Natural killer cell (primary cell): ENCODE results near the gene LRRC17. TPM values are rescaled to one million over a fixed set of nuclear protein-coding genes. Genes with fewer than 3 reads are reported as not detected.
"Not testable (repeated sequence)": the region's sequence is repeated elsewhere in the genome, so short reads cannot be mapped to it uniquely, and the experiment has no call there.

Source experiments
- ATAC-seq, 3 donors: fragments of 150-1000 bp in 2 of 3; fragments of 200-7000 bp in 1 of 3; cut with Tn5 transposase; 1 replicate in 1 of 3; 2 replicates in 2 of 3; pipeline ENCODE4 v1.10.0; 2021; ENCODE audit warnings: mild to moderate bottlenecking in 2 of 3, moderate library complexity in 2 of 3
- DNase-seq, 2 donors: peaks; one replicate each; pipeline versions ENCODE4 v3.0.0 to v3.0.0-alpha.2; 2013 to 2021; ENCODE audit warnings: mixed read lengths in 1 of 2
- H3K27ac ChIP-seq: one replicate; pipeline ENCODE4 v1.5.1; 2013; ENCODE audit warnings: mild to moderate bottlenecking, low read length
- H3K27me3 ChIP-seq: one replicate; pipeline ENCODE4 v1.6.1; 2013; ENCODE audit warnings: low read length; ENCODE audit not compliant: control insufficient read depth, insufficient read depth
- H3K36me3 ChIP-seq: one replicate; pipeline ENCODE4 v1.6.1; 2013; ENCODE audit warnings: low read length; ENCODE audit not compliant: control insufficient read depth, insufficient read depth
- H3K4me1 ChIP-seq: one replicate; pipeline ENCODE4 v1.6.1; 2013; ENCODE audit warnings: low read length; ENCODE audit not compliant: control insufficient read depth, insufficient read depth
- H3K4me3 ChIP-seq: one replicate; pipeline ENCODE4 v1.5.1; 2013; ENCODE audit warnings: low read length
- H3K9me3 ChIP-seq: one replicate; pipeline ENCODE4 v1.6.1; 2013; ENCODE audit warnings: low read length; ENCODE audit not compliant: control insufficient read depth, insufficient read depth
- H3K27ac Mint-ChIP-seq, 2 donors: one replicate each; pipeline ENCODE4 v1.8.0; 2022; ENCODE audit warnings: mild to moderate bottlenecking in 2 of 2, mixed read lengths in 2 of 2, moderate library complexity in 1 of 2
- H3K27me3 Mint-ChIP-seq, 2 donors: one replicate each; pipeline ENCODE4 v1.8.0; 2022; ENCODE audit warnings: low read depth in 2 of 2, mixed read lengths in 2 of 2
- H3K36me3 Mint-ChIP-seq: one replicate; pipeline ENCODE4 v1.8.0; 2022; ENCODE audit warnings: mixed read lengths
- H3K4me1 Mint-ChIP-seq, 2 donors: one replicate each; pipeline ENCODE4 v1.8.0; 2022; ENCODE audit warnings: mixed read lengths in 2 of 2
- H3K4me3 Mint-ChIP-seq: one replicate; pipeline ENCODE4 v1.8.0; 2022; ENCODE audit warnings: mild to moderate bottlenecking, moderate library complexity, mixed read lengths
- H3K9me3 Mint-ChIP-seq, 2 donors: one replicate each; pipeline ENCODE4 v1.8.0; 2022; ENCODE audit warnings: mixed read lengths in 2 of 2
- CTCF ChIP-seq: fragments of 200-600 bp; IDR thresholded peaks from one replicate; pipeline ENCODE4 v1.8.0; 2022; ENCODE audit warnings: antibody characterized with exemption
- WGBS: methylation state at CpG from one replicate; pipeline ENCODE4 v1.1.7; 2013; ENCODE audit warnings: missing lambda C conversion rate; ENCODE audit not compliant: insufficient coverage; 5-methylcytosine and 5-hydroxymethylcytosine counted together
- intact Hi-C: fragments of 100-400 bp; cut with micrococcal nuclease; formaldehyde crosslinking; loops from one replicate; pipeline ENCODE4 v1.14.2; 2022
- total RNA-seq, 4 donors: library from RNA; stranded (reverse); fragments of 120-200 nt in 1 of 4; gene quantifications; one replicate each; pipeline versions ENCODE4 v1.2.3 to v1.2.4, GENCODE V29; 2013 to 2022

LRRC17 gene
- total RNA-seq, 3 donors from 2014 or later (not counting 1 experiment from before 2014, with no cell fraction given): 0.63 TPM; not detected in 2

- Mint-ChIP-seq H3K36me3 (no peaks in the 10 kb centered on the region), H3K4me3 (no peak overlapping the region), H3K4me1 (no peaks in the 10 kb centered on the region), H3K27ac (no peak overlapping the region), H3K27me3 (peaks cover 6 to 7% of the 10 kb centered on the region in 2 donors), H3K9me3 (no peaks in the 10 kb centered on the region)
- TF ChIP-seq CTCF: no peak
- Histone ChIP-seq H3K4me3 (no peak overlapping the region), H3K27ac (no peak overlapping the region), H3K9me3 (no peaks in the 10 kb centered on the region), H3K4me1 (no peaks in the 10 kb centered on the region), H3K27me3 (no peaks in the 10 kb centered on the region), H3K36me3 (no peaks in the 10 kb centered on the region)
- ATAC-seq (no peak), DNase-seq (no peak)
- 86% methylated on average over 8 of the region's 8 CpGs for WGBS
- intact Hi-C loops: no loop called here
These were observed 63.1 kb downstream of the LRRC17 start for GRCh38 chr7:102975854-102976253.

- H3K4me3 Mint-ChIP-seq: no peak overlapping the region
- intact Hi-C loops: no loop called here
- no peaks in the 10 kb centered on the region for H3K4me1 Mint-ChIP-seq
These were observed 63.7 kb downstream of the LRRC17 start for GRCh38 chr7:102976493-102976892.

GRCh38 chr7:102977586-102977985 lies 64.8 kb downstream of the LRRC17 start:
- ATAC-seq, intact Hi-C loops, H3K4me1 Mint-ChIP-seq, H3K4me3 Mint-ChIP-seq, H3K27me3 Mint-ChIP-seq, H3K4me3 ChIP-seq, H3K9me3 ChIP-seq, H3K36me3 ChIP-seq, DNase-seq, H3K9me3 Mint-ChIP-seq, H3K27ac ChIP-seq, H3K4me1 ChIP-seq, H3K27me3 ChIP-seq, H3K36me3 Mint-ChIP-seq, H3K27ac Mint-ChIP-seq: not testable (repeated sequence)
- WGBS: 96% methylated on average over 2 of the region's 4 CpGs

More at GRCh38 chr7:102976493-102976892, 63.7 kb downstream of the LRRC17 start:
- Mint-ChIP-seq H3K27ac (no peak overlapping the region), H3K9me3 (no peaks in the 10 kb centered on the region), H3K27me3 (peaks cover 6 to 7% of the 10 kb centered on the region in 2 donors), H3K36me3 (no peaks in the 10 kb centered on the region)
- DNase-seq (no peak), ATAC-seq (no peak)
- Histone ChIP-seq H3K4me1 (no peaks in the 10 kb centered on the region), H3K36me3 (no peaks in the 10 kb centered on the region), H3K27ac (no peak overlapping the region), H3K9me3 (no peaks in the 10 kb centered on the region), H3K27me3 (no peaks in the 10 kb centered on the region), H3K4me3 (no peak overlapping the region)
- TF ChIP-seq CTCF: no peak
- WGBS: 93% methylated on average over 8 of the region's 8 CpGs

GRCh38 chr7:102978284-102978683 lies 65.5 kb downstream of the LRRC17 start:
- H3K9me3 ChIP-seq: no peaks in the 10 kb centered on the region
- Mint-ChIP-seq H3K27ac (no peak overlapping the region), H3K4me3 (no peak overlapping the region), H3K36me3 (no peaks in the 10 kb centered on the region), H3K4me1 (no peaks in the 10 kb centered on the region), H3K9me3 (no peaks in the 10 kb centered on the region), H3K27me3 (peaks cover 6 to 7% of the 10 kb centered on the region in 2 donors)
- 77% methylated on average over 6 of the region's 6 CpGs for WGBS
- no peak overlapping the region for H3K4me3 ChIP-seq
- H3K4me1 ChIP-seq: no peaks in the 10 kb centered on the region
- no peak overlapping the region for H3K27ac ChIP-seq
- no peaks in the 10 kb centered on the region for H3K36me3 ChIP-seq
- DNase-seq: no peak
- intact Hi-C loops: no loop called here
- ATAC-seq: no peak
- no peaks in the 10 kb centered on the region for H3K27me3 ChIP-seq
- TF ChIP-seq CTCF: no peak
